ENCODE data around the gene ENTPD2. TPM values are rescaled to one million over a fixed set of nuclear protein-coding genes. Genes with fewer than 3 reads are reported as not detected.

The ENTPD2 gene
- total and polyA plus RNA-seq, 2 experiments from 2014 or later = 1.8 to 1.9 TPM

- Mint-ChIP-seq H3K9me3 (no peaks in the 10 kb centered on the region), H3K27me3 (ENCODE audit: insufficient read depth, low read depth, poor library complexity) (peaks cover 8% of the 10 kb centered on the region), H3K27ac (no peak overlapping the region), H3K36me3 (ENCODE audit: low read depth) (no peaks in the 10 kb centered on the region; the same call in 2 of the 3 replicates), H3K4me1 (no peaks in the 10 kb centered on the region), H3K4me3 (no peak overlapping the region)
- DNase-seq (ENCODE audit: low spot score) (no peak), ATAC-seq (no peak)
- H3K9me2 ChIP-seq (ENCODE audit: insufficient read depth) = no peaks in the 10 kb centered on the region
- H3K36me3 ChIP-seq (ENCODE audit: insufficient read depth) = no peaks in the 10 kb centered on the region
- H3K4me1 ChIP-seq (ENCODE audit: insufficient read depth) = no peaks in the 10 kb centered on the region
- no peak overlapping the region for H3K4me2 ChIP-seq
- no peaks in the 10 kb centered on the region for H4K20me1 ChIP-seq (replicated peaks; ENCODE audit: insufficient read depth)
- H3K27ac ChIP-seq (ENCODE audit: low read depth) = no peak overlapping the region
- H3K27me3 ChIP-seq (ENCODE audit: insufficient read depth) = no peaks in the 10 kb centered on the region
- no peaks in the 10 kb centered on the region for H3K79me2 ChIP-seq (replicated peaks; ENCODE audit: insufficient read depth)
- H3K4me3 ChIP-seq = no peak overlapping the region
- TF ChIP-seq ZNF114 (CRISPR knock-in tag; IDR thresholded peaks at IDR 0.05) (no peak), ETS1 (IDR thresholded peaks at IDR 0.05) (no peak)
- no peaks in the 10 kb centered on the region for H3F3A ChIP-seq (replicated peaks; ENCODE audit: low read depth)
- no peak overlapping the region for H2AFZ ChIP-seq
Measured at GRCh38 chr9:137037035-137037434, 16.8 kb downstream of the ENTPD2 start.

- TF ChIP-seq ZNF331 (CRISPR knock-in tag; IDR thresholded peaks at IDR 0.05; ENCODE audit: low read depth) = no peak
- no peak for TF ChIP-seq ETS1 (IDR thresholded peaks at IDR 0.05)
- TF ChIP-seq REST (IDR thresholded peaks at IDR 0.05; ENCODE audit: unreplicated experiment) = no peak
- TF ChIP-seq EZH2phosphoT487 (IDR thresholded peaks at IDR 0.05; ENCODE audit: unreplicated experiment) = no peak
- TF ChIP-seq EZH2 (IDR thresholded peaks at IDR 0.05; ENCODE audit: low read depth, unreplicated experiment) = no peak
- TF ChIP-seq STAT1 (IDR thresholded peaks at IDR 0.05; ENCODE audit: unreplicated experiment) = no peak
- no peak for TF ChIP-seq CTCF (conservative IDR thresholded peaks at IDR 0.05; ENCODE audit: low read depth in 2 of 2)
- TF ChIP-seq POLR2AphosphoS5 (IDR thresholded peaks at IDR 0.05; ENCODE audit: low read depth) = no peak
- TF ChIP-seq ZNF114 (CRISPR knock-in tag; IDR thresholded peaks at IDR 0.05) = no peak
- no peak for TF ChIP-seq JUNB (IDR thresholded peaks at IDR 0.05; ENCODE audit: unreplicated experiment)
- no peaks in the 10 kb centered on the region for H3K4me1 Mint-ChIP-seq
- Histone ChIP-seq H3K4me1 (ENCODE audit: insufficient read depth) (no peaks in the 10 kb centered on the region), H3K27ac (ENCODE audit: low read depth) (no peak overlapping the region), H3K4me2 (no peak overlapping the region), H3K79me2 (replicated peaks; ENCODE audit: insufficient read depth) (no peaks in the 10 kb centered on the region), H3K9me2 (ENCODE audit: insufficient read depth) (no peaks in the 10 kb centered on the region), H4K20me1 (replicated peaks; ENCODE audit: insufficient read depth) (no peaks in the 10 kb centered on the region), H3K4me3 (no peak overlapping the region), H2AFZ (no peak overlapping the region), H3F3A (replicated peaks; ENCODE audit: low read depth) (no peaks in the 10 kb centered on the region), H3K36me3 (ENCODE audit: insufficient read depth) (no peaks in the 10 kb centered on the region), H3K27me3 (ENCODE audit: insufficient read depth) (no peaks in the 10 kb centered on the region)
- DNase-seq (ENCODE audit: low spot score) (no peak), ATAC-seq (peak; percentile 4; the same call in 1 of the 3 replicates)
- no peak overlapping the region for H3K27ac Mint-ChIP-seq
- H3K9me3 Mint-ChIP-seq = no peaks in the 10 kb centered on the region
- no peak overlapping the region for H3K4me3 Mint-ChIP-seq
- H3K36me3 Mint-ChIP-seq (ENCODE audit: low read depth) = no peaks in the 10 kb centered on the region; the same call in 2 of the 3 replicates
- peaks cover 11% of the 10 kb centered on the region for H3K27me3 Mint-ChIP-seq (ENCODE audit: insufficient read depth, low read depth, poor library complexity)
Measured at GRCh38 chr9:137035937-137036336, 17.9 kb downstream of the ENTPD2 start.
